HG03064 (cell line): ENCODE measurements around the gene AGBL4.
A peak's percentile ranks its signal among the peaks of the same experiment; 100 is the strongest.

Experiments
- ATAC-seq: cut with Tn5 transposase; IDR thresholded peaks from one replicate; pipeline ENCODE4 v1.9.1; 2021; ENCODE audit warnings: low read depth; ENCODE audit not compliant: unreplicated experiment

The AGBL4 gene

DNA sequence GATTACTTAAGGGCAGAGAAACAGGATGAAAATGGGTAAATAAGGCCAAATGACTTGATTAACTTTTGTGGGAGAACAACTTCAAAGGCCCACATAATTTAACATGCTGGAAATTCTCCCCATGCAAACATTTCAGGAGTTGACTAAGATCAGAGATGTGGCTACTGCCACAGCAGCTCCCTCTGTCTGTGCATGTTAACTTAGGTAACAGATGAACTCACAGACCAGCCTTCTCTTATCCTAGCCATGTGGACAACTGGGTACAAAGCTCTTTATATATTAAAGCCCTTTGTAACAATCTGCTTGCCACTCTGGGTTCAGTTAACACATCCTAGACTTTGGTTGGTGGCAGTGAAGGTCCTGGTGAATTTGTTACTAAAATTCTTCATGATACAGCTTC lies 1280.3 kb downstream of the AGBL4 start:
- no peak for ATAC-seq

DNA sequence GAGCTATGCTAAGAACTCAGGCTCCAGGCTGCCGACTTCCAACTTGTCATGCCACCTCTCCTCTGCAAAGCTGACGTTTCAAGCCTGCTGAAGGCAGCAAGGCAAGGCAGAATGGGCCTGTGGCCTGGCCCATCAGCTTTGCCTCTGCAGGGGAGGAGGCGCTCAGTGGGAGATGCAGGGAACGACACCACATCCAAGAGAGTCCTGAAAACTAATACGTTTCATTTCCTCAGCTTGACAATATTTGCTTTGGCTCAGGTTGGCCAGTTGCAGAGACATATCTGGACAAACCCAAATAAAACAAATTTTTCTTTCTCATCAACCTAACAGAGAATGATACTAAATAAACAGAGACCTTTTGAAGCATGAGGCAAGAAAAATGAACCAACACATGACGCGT lies 1282.4 kb downstream of the AGBL4 start:
- no peak for ATAC-seq

DNA sequence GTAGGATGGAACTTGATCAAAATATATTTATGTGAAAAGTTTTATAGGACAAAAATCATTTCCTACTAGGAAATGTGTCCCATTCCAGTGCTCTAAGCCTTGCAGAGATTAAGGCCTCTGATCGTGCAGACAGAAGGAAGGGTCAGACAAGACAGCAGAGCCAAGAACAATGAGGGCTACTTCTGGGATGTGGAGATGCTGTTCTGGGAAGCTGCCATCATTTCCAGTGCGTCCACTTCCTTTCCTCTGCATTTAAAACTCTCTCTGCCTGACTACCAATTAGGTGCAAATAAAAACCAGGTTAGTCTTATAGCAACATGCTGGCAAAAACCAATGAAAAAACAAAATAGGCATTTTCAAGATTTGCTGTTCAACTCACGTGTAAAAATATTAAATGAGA lies 1283.1 kb downstream of the AGBL4 start:
- no peak for ATAC-seq

DNA sequence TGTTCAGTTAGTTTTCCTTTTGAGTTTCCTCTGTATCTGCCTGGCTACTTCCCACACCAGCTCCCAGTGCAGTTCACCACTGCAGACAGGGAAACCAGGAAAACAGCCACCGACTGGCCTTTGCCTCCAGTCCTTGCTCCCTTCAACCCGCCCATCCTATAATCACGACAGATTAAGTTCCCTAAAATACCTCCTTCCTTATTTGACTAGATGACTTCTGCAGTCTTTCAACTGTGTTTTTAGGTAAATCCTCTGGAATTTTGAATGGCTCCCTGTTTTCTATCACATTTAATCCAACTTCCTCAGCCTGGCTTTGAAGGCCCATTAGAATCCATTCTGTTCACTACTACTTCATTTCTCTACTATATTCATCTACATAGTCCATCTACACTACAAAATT lies 1284.7 kb downstream of the AGBL4 start:
- ATAC-seq: no peak

DNA sequence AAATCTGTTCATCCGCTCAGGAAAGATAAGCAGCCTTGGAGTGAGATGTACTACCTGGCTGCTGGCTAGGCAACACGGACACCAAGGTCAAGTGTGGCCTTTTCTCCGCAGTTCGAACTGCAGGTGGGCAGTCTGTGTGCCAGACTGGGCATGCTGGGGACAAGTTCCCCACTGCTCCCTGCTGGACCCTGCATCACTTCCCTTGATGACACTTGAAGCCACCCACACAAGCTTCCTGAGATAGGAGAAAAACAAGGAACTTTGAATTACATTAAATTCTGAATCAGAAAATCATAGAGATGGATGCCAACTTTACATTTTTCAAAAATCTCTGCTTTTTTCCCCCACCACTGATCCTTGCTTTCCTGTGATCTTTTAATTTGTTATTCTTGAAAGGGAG lies 1285.4 kb downstream of the AGBL4 start:
- ATAC-seq: no peak

DNA sequence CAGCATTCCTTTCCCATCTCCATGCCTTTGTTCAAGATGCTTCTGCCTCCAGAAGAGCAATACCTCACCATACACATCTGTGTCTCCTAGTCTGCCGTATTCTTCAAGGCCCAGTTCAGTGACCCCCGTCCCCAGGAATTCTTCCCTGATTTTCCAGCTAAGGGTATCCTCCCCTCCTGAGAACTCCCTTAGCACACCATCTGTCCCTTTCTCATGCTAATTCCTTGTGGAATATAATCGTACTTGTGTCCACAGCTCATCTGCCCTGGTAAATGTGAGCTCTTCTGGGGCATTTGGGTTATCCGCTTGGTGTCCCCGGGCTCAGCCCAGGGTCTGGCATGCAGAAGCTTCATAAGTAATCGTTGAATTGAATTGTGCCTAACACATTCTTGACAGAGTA lies 1288.0 kb downstream of the AGBL4 start:
- no peak for ATAC-seq

DNA sequence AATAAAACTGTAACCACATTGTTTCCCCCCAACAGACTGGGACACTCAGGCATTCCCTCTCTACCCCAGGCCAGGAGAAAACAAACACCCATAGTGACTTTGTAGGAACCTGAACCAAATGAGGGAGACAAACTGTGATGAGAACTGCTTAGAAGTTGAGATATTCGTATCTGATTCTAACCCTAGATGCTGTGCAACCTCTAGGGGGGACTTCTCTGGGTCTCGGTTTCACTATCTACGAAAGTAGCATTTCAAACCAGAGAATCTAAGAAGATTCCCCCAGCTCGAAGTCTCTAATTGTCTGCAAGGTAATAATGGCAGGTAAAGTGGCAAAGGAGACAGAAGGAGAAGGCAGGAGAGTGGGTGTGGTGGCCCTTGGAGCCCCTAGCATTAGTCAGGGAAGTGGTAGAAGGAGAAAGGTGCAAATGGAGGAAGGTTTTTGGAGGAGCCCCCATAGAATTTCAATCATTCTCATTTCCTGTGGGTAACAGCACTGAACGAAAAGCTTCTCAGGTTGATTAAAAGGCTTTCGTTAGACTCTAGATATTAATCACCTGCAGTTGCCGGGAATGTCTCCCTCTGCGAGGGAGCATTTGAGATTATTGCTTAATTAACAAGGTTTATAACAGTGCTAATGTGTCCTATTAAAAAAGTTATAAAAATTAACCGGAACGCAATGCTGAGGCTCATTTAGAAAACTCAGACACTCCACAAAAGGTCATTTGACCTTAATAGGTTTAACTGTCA lies 1293.4 kb downstream of the AGBL4 start:
- no peak for ATAC-seq

DNA sequence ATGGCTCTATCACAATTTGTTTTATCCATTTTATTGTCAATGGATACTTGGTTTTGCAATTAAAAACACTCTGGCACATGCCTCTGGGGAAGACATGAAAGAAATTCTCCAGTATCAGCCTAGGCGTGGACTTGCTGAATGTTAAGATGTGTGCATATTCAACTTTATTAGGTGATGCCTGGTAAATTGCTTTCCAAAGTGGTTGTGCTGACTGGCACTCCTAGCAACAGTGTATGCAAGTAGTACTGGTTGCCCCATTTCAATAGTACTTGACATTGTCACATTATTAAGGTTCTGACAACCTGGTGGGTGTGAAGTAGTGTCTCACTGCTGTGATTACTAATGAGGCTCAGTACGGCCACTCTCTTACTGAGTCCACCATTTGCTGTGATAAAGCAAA lies 1295.2 kb downstream of the AGBL4 start:
- no peak for ATAC-seq

DNA sequence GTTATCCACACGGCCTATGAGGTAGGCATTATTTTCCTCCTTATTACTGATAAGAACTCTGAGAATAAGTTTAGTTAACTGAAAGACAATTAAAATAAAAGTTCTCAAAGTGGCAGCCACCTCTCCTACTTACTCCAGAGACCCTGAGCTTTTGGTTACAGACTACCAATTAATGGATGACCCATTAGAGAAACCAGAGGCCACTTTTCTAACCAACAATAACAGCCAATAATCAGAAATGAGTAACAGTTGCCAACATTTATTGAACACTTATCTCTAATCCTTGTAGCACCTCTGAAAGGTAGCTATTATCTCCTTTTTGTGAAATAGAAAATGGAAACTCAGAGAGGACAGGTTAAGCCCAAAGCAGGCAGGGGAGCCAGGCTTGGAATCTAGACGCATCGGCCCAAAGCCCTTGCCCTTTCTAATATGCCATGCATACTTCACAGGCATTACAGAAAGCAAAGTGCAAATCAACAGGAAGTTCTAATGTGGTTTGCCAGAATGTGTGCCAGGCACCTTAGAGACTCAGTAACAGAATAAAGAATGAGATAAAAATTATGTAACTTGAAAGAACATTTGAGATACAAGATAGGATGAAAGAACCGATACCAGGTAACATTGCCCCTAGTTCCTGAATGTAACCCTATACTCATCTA lies 1297.1 kb downstream of the AGBL4 start:
- no peak for ATAC-seq

DNA sequence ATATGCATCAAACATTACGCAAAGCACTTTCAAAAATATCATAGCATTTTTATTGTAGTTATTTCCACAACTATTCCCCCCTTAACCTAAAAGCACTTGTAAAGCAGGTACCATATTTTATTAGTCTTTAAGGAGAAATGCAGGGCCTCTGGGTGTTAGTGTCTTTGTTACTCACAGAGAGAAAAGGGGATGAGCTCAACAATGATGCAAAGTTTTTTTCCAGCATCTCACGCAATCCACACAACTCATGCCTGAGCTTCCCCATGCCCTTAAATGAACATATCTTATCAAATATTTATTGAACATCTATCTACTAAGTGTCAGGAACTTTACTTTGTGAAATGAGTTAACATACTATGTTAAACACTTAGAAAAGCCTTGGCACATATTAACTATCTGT lies 1297.6 kb downstream of the AGBL4 start:
- no peak for ATAC-seq

DNA sequence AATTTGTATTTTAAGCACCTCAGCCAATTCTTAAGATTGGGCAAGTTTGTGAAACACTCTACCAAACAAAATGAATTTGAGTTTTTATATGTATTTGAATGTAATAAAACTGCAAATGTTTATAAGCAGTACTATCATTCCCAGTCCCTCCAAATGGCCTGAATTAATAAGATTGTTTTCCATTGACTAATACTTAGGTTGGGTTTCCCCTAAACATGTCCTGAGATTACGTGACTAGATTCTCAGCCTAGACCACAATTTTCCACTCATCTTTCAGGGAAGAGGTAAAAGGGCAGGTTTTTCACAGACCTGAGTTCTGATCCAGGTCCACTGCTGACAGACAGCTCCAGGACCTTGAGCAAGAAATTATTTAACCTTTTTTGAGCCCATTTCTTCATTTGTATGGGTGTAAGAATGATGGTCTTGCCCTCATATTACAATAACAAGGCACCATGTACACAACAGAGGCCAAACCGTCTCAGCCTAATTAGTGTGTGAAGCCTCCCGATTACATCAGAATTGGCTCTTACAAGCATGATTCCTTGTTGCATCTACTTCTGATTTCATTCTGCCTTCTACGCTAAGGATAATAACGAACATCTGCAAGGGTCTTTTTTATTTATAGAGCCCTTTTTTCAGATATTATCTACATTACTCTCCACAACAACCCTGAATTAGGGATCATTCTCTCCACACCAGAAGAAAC lies 1298.3 kb downstream of the AGBL4 start:
- ATAC-seq: no peak

DNA sequence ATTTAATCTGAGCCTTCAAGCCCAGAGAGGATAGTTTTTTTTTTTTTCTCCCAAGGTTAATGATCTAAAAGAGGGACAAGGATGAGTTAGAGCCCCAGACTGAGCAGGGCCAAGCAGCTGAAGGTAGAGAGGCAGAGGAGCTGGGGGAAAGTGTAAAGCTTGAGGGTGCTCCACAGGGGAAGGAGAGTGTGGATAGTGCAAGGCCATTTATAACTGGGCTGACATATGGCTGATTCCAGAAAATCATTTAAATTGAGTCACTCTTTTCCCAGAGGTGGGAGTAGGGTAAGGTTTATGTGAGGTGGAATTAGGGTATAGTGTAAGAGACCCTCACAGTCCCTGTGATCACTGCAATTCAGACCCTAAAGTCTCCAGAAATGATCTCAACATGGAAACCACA lies 1302.8 kb downstream of the AGBL4 start:
- no peak for ATAC-seq

DNA sequence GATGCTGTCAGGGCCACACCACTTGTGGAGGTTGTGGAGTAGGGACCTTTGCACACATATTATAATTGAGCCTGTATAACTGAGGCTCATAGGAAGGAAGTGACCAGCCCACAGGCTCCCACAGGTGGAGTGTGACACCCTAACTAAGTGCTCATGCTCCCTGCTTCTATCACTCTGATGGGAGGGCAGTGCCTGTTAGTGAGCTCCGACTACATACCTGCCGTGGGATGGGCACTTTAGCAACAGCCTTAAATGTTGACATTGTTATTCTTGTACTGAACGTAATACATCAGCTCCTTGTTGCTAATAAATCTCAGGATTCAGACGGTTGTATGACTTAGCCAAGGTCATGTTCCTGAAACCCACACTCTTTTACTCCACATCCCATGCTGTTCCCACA lies 1305.0 kb downstream of the AGBL4 start:
- no peak for ATAC-seq

DNA sequence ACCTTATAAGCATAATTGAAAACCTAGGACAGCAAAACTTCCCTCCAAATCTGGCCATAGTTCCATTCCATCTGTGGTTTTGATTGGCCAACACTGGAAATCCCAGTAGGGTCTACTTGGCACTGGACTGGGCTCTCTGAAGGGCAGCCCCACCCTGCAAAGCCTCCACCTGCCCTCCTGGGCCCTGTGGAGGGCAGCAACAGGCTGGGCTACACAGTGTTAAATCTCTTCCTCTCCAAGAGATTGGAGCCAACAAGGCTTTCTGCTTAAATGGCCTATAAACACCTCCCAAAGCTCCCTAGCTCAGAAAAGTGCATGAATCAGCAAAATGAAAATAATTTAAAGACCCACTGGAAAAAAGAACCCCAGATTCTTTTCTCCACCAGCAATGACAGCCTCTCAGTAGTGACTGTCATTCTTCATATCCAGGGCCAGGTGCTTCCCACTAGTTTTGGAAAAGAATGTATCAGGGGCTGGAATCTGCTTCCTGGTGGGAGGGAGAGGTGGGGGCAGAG lies 1305.6 kb downstream of the AGBL4 start:
- no peak for ATAC-seq

DNA sequence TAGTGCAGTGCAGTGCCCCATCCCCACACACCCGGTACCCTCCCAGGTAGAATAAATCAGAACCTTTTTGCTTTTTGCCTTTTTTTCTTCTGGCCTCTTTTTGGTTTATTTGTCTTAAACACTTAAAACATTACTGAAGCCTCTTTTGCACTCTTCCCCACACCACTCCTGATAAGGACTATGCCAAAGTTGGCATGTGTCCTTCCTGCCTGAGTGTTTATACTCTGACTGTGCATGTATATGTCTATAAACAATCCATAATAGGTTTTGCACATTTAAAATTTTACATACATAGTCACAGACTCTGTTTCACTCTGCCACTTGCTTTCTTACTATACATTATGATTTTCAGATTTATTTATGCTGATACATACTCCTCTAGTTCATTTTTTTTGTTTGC lies 1306.7 kb downstream of the AGBL4 start:
- ATAC-seq: no peak

DNA sequence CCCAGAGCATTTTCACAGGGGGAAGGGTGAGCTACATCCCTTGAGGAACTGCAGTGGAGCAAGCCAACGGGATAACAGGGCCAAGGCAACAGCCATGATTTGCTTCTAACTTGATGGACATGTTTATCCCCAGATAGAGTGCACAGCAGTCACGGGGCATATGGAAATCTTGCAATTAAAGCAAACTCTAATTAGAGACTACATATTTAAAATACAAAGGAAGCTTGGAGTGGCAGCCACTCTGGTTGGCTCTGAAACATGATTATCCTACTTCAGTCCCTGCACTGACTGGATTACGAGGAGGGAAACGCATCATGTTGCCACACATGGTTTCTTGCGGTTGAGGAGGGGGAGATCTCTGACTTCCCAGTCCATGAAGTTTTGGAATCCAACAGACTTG lies 1307.8 kb downstream of the AGBL4 start:
- ATAC-seq: no peak

DNA sequence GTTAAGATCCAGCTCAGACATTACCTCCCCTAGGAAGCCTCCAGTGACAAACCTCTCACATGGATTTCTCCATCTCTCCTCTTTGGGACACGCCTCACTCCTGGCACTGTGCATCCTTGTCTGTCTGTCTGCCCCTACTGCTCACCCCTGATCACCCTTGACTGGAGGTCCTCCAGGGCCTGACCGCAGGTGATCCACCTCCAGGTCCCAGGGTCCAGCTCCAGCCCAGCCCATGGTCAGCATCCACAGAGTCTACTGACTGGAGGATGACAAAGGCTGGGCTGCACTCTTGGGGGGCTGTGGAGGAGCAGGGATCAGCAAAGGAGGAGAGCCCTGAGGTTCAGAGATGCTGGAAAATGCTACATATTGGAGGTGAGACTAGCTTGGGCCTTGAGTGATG lies 1312.8 kb downstream of the AGBL4 start:
- no peak for ATAC-seq

DNA sequence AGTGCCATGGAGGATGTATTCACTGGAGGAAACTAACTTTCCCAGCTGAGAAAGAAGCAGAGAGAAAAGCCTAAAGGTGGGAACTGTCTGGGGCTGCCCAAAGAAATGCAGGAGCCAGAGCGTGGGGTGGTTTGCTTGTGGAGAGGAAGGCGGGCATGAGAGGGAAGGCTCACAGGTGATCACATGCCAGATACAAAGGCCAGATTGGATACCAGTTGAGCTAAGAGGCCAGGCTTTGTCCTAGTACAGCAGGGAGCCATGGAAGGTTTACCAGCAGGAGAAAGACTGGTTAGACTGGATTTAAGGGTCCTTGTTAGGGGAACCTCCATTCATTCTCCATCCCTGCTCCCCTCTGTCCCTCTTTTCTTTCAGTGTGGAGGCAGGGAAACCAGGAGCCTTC lies 1313.4 kb downstream of the AGBL4 start:
- no peak for ATAC-seq

DNA sequence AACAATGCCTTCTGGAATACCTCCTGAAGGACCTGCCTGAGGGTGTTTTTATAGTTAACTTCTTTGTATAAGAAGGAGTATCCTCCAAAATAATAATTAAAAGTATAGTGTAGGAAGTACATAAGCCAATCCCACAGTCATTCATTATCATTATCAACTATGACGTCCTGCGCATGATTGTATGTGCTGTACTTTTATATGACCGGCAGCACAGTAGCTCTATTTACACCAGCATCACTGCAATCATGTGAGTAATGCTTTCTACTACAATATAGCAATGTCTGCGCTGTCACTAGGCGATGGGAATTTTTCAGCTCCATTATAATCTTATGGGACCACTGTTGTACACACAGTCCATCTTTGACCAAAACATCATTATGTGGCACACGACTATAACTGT lies 1319.0 kb downstream of the AGBL4 start:
- ATAC-seq: no peak

DNA sequence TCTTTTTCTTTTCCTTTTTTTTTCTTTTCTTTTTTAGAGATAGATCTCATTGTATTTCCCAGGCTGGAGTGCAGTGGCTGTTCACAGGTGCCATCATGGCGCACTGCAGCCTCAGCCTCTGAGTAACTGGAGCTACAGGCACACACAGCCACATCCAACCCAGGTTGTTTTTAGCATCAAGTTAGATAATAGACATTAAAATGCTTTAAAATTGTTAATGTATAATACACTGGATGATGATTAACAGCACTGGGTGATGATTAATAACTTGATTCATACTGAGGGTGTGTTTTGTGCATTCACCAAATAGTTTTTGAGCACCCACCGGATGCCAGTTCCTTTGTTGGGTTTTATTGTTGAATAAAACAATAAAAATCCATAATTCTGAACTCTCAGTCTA lies 1322.3 kb downstream of the AGBL4 start:
- ATAC-seq: no peak

DNA sequence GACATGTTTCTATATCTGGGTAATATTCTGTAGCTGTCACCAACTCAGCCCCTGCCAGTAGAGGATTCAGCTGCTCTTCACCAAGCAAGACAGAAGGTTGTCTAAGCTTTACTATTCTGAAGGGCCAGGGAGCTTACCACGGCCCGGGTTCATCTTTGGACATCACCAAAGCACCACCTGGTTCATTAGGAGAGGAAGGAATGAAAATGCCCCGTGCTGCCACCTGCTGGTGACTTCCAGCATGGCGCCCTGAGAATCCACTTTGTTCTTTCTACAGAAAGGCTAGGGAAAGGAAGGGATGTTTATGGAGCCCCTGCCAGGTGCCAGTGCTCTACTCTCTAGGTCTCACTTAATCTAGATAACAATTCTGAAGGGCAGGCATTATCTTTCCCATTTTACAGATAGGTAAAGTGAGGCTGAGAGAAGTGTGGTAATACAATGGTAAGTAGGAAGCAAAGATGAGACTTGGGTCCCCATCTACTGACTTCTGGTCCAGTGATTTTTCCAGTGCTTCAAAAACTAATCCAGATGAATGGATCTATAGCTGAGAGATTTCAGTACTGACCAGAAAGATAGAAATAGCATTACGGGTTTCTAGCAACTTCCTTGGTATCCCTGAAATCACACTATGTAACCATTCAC lies 1326.6 kb downstream of the AGBL4 start:
- ATAC-seq: peak; percentile 80
